Nephron (organoid): ENCODE measurements around the gene VAMP1.
A peak's percentile ranks its signal among the peaks of the same experiment; 100 is the strongest.

Experiments
- H3K27ac Mint-ChIP-seq, 3 experiments: 2 replicates each; pipeline ENCODE4 v1.8.0; 2020; ENCODE audit warnings: mixed read lengths in 3 of 3, mild to moderate bottlenecking in 2 of 3, moderate library complexity in 1 of 3
- H3K27me3 Mint-ChIP-seq: 2 replicates; pipeline ENCODE4 v1.8.0; 2021; ENCODE audit warnings: low read depth, mild to moderate bottlenecking, moderate library complexity, mixed read lengths
- H3K36me3 Mint-ChIP-seq: 2 replicates; pipeline ENCODE4 v1.8.0; 2020; ENCODE audit warnings: low read depth, mixed read lengths
- H3K4me1 Mint-ChIP-seq: 2 replicates; pipeline ENCODE4 v1.8.0; 2020; ENCODE audit warnings: mixed read lengths
- H3K4me3 Mint-ChIP-seq, 3 experiments: 2 replicates each; pipeline ENCODE4 v1.8.0; 2020; ENCODE audit warnings: mild to moderate bottlenecking in 3 of 3, mixed read lengths in 3 of 3, moderate library complexity in 2 of 3
- H3K9me3 Mint-ChIP-seq: 2 replicates; pipeline ENCODE4 v1.8.0; 2020; ENCODE audit warnings: mixed read lengths
- TF ChIP-seq, protein P1 (sequence below), 3 experiments: fragments of 200-600 bp; sonication (generic); IDR thresholded peaks; one replicate each; pipeline ENCODE4 v1.5.0; 2021; ENCODE audit warnings: antibody characterized with exemption in 3 of 3; ENCODE audit not compliant: unreplicated experiment in 3 of 3

Gene VAMP1

DNA sequence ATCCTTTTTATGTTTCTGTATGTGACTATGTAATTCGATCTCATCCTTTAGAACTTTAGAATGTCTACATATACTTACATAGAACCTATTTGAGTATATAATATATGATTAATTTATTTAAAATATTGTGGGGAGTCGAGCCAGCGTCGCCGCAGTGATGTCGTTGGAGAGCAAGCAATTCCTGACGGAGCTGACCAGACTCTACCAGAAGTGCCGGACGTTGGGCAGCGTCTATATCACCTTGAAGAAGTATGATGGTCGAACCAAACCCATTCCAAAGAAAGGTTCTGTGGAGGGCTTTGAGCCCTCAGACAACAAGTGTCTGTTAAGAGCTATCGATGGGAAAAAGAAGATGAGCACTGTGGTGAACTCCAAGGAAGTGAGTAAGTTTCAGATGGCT is 32.1 kb downstream of the VAMP1 start:
- Mint-ChIP-seq H3K27ac (no peak overlapping the region), H3K9me3 (no peaks in the 10 kb centered on the region), H3K27me3 (no peaks in the 10 kb centered on the region), H3K4me3 (no peak overlapping the region), H3K36me3 (no peaks in the 10 kb centered on the region), H3K4me1 (peaks cover 28% of the 10 kb centered on the region)
- TF ChIP-seq, protein P1, sequence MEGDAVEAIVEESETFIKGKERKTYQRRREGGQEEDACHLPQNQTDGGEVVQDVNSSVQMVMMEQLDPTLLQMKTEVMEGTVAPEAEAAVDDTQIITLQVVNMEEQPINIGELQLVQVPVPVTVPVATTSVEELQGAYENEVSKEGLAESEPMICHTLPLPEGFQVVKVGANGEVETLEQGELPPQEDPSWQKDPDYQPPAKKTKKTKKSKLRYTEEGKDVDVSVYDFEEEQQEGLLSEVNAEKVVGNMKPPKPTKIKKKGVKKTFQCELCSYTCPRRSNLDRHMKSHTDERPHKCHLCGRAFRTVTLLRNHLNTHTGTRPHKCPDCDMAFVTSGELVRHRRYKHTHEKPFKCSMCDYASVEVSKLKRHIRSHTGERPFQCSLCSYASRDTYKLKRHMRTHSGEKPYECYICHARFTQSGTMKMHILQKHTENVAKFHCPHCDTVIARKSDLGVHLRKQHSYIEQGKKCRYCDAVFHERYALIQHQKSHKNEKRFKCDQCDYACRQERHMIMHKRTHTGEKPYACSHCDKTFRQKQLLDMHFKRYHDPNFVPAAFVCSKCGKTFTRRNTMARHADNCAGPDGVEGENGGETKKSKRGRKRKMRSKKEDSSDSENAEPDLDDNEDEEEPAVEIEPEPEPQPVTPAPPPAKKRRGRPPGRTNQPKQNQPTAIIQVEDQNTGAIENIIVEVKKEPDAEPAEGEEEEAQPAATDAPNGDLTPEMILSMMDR (IDR thresholded peaks at IDR 0.05; ENCODE audit: unreplicated experiment in 3 of 3): no peak

DNA sequence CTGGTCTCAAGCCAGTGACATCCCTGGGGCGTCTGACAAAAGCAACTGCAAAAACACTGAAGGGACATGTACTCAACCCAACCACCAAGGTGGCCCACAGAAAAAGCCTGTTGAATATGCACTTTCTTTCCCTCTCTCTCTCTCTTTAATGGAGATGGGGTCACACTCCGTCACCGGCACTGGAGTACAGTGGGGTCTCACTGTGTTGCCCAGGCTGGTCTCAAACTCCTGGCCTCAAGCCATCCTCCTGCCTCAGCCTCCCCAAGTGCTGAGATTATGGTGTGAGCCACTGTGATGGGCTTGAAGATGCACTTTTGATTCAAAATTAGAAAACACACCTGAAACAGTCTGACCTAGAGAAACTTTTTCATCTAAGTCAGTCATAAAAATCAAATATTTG is 32.9 kb downstream of the VAMP1 start:
- H3K36me3 Mint-ChIP-seq: no peaks in the 10 kb centered on the region

DNA sequence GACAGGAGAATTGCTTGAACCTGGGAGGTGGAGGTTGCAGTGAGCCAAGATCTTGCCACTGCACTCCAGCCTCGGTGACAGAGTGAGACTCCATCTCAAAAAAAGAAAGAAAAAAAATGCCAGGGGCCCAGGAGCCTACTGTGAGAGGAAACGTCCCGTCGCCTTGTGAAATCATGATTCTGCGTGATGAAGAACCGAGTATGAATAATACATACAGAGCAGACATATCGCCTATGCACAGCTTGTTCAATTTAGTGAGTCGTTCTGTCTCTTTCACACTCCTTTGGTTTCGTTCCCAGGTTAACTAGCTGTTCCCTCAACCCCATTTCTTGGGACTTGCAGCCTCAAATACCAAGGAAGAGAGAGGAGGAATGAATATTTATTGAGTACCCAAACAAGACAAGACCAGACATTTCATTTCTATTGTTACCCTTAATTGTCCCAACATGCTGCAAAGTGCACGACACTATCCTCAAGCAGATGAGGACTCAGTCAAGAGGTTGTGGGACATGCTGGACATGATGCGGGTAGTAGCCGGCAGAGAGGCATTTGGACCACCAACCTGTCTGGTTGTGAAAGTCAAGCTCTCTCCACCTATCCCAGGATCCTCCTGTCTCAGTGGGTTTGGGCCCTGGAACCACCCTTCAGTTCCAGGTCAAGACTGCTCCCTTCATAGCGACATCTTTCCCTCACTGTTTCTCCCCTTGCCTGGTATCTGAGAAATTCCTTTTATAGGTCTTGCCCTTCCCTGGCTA is 34.3 kb downstream of the VAMP1 start:
- H3K4me1 Mint-ChIP-seq: peaks cover 33% of the 10 kb centered on the region
- TF ChIP-seq, protein P1 (IDR thresholded peaks at IDR 0.05; ENCODE audit: unreplicated experiment in 3 of 3): no peak
- H3K36me3 Mint-ChIP-seq: no peaks in the 10 kb centered on the region
- H3K27ac Mint-ChIP-seq: no peak overlapping the region
- H3K27me3 Mint-ChIP-seq: no peaks in the 10 kb centered on the region
- no peaks in the 10 kb centered on the region for H3K9me3 Mint-ChIP-seq
- no peak overlapping the region for H3K4me3 Mint-ChIP-seq

More for the DNA sequence above, 32.9 kb downstream of the VAMP1 start:
- H3K27me3 Mint-ChIP-seq: no peaks in the 10 kb centered on the region
- TF ChIP-seq, protein P1 (IDR thresholded peaks at IDR 0.05; ENCODE audit: unreplicated experiment in 3 of 3): no peak
- no peak overlapping the region for H3K27ac Mint-ChIP-seq
- H3K4me1 Mint-ChIP-seq: peaks cover 29% of the 10 kb centered on the region
- H3K4me3 Mint-ChIP-seq: no peak overlapping the region
- H3K9me3 Mint-ChIP-seq: no peaks in the 10 kb centered on the region

DNA sequence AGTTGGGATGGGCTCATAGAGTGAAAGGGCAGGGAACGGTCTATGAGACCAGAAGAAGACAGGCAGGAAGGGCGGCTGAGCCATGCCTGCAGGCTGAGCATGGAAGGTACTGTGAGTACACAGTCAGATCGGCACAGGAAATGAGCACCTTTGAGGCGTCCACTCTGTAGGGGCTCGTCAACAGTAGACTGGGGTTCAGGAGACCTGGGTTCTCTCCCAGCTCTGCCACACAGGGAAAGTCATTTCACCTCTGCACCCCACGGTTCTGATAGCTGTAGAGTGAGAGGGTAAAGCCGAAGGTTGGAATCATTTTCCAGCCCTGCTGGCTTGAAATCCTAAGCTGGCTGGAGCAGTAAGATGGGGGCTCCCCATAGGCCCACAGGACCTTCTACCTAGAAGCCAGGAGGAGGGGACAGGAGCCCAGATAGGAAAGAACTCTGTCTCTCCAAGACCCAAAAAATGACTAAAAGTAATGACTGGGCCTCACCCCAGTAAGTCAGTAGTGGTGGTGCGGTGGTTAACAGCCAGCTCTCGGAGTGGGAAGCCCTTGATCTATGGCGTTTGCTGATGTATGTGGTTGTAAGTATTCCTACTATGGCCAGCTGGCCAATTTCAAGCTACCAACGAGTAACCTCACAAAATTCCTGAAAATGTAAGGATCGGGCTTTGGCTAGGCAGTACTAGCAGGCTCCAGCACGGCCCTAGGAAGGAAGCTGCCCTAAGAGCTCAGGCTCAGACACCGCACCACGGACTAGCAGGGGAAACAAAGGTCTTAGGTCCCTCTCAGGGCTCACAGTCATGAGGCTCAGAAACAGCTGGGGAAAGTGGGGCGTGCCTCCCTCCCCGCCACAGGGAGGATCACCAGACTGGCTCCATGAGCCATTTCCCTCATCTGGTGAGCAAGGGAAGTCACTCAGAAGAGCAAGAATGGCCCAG is 36.0 kb downstream of the VAMP1 start:
- H3K27ac Mint-ChIP-seq: peak overlapping the region in 2 of 3 experiments; percentile 67 to 82
- TF ChIP-seq, protein P1 (IDR thresholded peaks at IDR 0.05; ENCODE audit: unreplicated experiment in 3 of 3): no peak
- H3K4me1 Mint-ChIP-seq: peaks cover 44% of the 10 kb centered on the region
- H3K4me3 Mint-ChIP-seq: no peak overlapping the region
- no peaks in the 10 kb centered on the region for H3K27me3 Mint-ChIP-seq
- no peaks in the 10 kb centered on the region for H3K36me3 Mint-ChIP-seq
- H3K9me3 Mint-ChIP-seq: no peaks in the 10 kb centered on the region

DNA sequence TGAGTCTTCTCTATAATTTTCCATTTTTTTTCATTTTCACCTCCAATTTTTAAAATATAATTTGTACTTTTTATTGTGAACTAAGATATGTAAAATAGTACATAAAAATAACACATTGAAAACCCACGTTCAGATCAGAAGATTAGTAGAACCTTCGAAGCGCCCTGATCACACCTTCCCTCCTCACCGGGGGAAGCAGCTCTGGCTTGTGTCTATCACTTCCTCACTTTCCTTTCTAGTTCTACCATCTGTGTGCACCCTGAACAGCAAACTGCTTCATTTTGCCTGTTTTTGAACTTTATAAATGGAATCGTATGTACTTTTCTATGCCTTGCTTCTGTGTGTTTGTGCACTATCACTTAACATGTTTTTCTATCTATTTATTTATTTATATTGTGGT is 37.5 kb downstream of the VAMP1 start:
- Mint-ChIP-seq H3K9me3 (no peaks in the 10 kb centered on the region), H3K4me3 (no peak overlapping the region), H3K4me1 (peaks cover 32% of the 10 kb centered on the region), H3K27me3 (no peaks in the 10 kb centered on the region), H3K36me3 (no peaks in the 10 kb centered on the region), H3K27ac (peak overlapping the region in 1 of 3 experiments; percentile 15)
- TF ChIP-seq, protein P1 (IDR thresholded peaks at IDR 0.05; ENCODE audit: unreplicated experiment in 3 of 3): no peak
